ENCODE measurements around the gene CLNK.

Gene CLNK

DNA sequence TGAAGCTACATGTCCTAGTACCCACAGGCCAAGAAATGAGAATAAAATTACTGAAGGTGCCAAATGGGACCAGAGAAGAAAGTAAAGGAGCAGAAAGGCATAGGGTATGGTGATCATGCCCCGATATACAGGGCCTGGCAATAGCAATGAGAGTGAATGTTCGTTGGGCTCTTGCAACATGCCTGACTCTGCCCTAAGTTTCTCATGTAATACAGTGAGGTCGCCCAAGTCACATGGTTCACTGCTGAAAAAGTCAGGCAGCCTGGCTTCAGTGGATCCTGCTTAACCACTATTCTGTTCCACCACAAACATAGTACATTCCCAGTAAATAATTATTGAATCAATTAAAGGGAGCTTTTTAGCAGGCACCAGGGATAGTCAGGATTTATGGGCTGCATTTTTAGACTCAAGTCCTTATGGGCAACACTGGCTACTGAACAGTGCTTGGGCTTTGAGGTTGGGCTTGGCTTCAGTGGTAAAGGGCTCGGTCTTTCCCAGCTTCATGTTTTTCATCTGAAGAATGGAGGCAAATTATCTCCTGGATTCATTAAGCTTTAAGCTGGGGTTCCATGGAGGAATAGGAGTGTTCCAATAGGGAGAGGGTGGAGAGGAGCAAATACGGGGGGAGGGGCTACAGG lies 160.3 kb downstream of the CLNK start:
- DNase-seq: no peak

DNA sequence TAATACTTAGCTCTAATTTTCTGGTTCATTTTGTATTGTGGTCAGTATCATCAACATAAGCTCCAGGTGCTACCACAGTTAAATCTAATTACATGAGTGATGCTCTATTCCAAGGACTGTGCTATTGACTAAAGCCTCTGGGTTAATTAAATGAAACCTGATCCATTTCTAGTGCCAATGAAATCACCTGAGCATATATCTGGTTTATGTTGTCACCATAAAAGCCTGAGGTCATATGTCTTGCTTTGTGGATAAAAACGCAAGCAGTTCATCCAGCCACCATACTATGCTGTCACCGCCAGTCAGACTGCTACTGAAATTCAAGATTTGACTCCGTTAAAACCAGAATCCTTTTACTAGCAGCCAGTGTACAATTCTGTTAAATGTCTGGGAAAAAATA lies 163.1 kb downstream of the CLNK start:
- DNase-seq: no peak

DNA sequence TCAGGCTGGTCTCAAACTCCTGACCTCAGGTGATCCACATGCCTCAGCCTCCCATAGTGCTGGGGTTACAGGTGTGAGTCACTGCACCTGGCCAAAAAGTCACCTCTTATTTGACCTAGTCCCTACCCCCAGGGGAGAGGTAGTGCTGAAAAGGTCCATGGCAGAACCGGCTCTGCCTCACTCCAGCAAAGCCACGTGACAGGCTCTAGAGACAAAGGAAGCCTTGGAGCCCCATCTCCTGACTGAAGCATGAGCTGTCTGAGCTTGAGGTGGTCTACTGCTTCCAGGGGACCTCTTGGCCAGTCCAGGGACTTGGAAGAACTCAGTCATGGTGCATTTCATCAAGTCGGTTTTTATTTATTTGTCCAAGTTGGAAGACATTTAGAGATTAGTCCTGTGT lies 174.8 kb downstream of the CLNK start:
- no peak for DNase-seq

DNA sequence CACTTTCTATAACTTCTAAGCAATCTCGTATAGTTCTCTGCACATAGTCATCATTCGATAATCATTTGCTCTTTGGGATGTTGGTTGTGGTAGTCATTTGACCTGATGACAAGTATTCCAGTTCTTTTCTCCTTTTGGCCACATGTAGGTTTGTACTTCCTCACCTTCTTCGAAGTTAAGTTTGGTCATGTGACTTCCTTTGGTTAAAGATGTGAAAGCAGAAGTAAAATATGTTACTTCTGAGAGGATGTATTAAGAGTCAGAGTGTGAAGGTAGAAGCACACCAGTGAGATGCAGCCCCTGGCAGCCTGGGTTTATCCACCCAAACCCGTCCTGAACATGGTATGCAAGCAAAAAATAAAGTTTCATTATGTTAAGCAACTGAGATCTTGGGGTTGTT lies 178.5 kb downstream of the CLNK start:
- no peak for DNase-seq

DNA sequence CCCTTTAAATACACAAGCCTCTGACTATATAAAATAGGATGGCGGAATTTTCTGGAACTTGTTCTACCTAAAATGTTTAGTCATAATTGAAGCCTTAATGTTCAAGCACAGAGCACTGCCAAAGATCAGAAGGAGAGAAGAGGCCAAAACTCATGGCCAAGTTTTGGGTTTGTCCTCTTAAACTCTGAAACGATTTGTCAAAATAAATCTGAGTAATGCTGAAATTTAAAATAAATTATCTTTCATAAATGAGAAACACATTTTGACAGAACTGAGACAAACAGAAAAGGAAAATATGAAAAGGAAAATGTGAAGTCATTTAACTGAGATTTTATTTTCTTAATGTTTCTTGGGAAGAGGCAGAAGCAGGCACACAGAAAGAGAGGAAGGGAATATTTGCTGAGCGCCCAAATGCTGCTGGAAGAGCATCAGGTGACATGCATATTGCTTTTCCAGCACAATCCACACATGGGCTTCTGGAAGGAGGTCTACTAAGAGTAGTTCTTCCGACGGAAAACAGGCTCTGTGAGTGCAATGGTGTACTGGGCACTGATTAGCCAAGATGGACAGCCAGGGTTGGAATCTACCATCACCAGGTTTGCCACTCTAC lies 179.9 kb downstream of the CLNK start:
- no peak for DNase-seq

DNA sequence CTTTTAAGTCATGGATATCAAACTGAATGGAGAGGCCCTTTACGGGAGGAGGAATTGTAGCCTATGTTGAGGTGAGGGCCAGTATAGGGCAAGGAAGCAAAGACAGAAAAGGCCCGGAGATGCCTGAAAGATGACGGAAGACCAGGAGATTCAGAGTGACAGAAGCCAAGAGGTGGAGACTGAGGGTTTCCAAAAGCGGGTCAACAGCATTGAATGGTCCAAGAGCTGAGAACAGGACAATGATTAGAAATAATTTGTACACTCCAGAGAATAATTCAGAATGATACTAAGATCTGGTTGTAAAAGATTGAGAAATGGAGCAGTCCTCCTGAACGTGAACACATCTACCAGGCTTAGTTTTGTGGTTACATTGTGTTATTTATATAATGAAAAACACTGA lies 181.9 kb downstream of the CLNK start:
- no peak for DNase-seq

DNA sequence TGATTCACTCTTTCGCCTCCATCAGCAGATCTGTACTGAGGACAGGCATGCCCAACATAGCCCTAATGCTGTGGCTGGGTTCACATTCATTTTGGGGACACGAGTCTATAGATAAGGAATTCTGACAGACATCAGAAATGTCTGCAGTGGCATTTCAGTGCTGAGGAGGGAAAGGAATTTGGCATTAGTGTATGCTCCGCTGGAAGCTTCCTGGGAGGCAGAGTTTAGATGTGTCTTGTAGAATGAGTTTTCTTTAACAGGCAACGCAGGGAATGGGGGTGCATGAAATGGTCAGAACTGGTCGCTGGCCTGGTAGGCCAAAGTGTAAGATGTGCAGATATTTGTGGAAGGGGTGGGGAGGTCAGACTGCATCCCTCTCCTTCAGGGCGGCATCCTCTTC lies 183.8 kb downstream of the CLNK start:
- DNase-seq: no peak

DNA sequence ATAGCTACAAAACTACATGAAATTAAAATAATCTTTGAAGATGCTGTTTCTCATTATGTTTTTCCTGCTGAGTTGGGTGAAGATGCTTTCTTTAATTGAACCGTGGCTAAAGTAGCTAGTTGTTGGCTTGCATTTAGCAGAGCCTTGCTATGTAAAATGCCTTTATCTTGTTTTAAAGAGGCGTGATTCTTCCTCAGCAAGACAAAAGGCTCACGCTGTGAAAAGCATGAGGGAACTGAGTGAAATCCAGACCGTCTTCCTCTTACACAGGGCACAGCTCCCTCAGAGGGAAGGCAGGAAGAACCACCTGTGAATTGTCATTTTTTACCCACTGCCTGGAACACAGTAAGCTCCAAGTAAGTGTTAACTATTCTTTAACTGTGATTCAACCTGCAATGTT lies 188.4 kb downstream of the CLNK start:
- DNase-seq: no peak

DNA sequence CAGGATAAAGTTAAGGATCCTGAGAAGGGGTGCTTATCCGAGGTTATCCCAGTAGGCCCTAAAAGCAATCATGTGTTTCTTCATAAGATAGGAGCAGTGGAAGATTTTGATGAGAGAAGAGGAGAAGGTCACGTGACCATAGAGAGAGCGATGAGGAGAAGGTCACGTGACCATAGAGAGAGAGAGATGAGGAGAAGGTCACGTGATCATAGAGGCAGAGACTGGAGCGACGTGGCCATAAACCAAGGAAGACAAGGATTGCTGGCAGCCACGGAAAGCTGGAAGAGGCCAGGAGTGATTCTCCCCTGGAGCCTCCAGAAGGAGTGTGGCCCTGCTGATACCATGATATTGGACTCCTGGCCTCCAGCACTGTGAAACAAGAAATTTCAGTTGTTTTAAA lies 188.9 kb downstream of the CLNK start:
- DNase-seq: no peak

DNA sequence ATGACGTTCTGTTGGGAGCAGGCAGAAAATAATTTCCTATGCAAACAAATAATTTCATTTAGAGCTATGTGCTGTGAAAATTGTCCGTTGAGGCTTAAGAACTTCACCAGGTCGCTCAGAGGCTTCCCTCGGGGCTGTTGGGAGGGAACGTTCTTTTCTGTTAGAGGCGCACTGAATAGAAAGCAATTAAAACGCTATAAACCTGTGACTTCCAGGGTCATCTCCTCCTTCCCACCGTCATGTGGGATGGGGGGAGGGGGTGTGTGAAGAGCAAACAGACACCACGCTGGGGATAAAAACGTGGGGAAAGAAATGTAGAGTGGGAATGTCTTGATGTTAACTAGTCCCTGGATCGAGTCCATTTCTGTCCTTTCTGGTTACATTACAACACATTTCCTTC lies 192.1 kb downstream of the CLNK start:
- DNase-seq: no peak

DNA sequence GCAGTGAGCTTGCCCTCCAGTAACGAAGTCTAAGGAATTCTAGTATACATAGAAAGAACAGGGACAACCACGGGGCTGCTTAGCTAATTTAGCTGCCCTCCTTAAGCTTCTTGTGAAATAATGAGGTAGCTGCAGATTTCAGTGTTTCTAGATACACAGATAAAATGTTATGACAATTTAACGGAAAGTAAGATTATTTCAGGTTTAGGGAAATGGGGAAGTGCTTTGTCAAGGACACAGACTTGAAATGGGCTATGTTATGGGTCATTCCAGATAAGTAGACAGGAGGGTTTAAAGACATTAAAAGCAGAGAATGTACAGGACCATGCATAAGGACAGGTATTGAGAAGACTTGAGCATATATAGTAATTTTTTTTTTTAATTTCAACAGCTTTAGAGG lies 193.2 kb downstream of the CLNK start:
- no peak for DNase-seq

DNA sequence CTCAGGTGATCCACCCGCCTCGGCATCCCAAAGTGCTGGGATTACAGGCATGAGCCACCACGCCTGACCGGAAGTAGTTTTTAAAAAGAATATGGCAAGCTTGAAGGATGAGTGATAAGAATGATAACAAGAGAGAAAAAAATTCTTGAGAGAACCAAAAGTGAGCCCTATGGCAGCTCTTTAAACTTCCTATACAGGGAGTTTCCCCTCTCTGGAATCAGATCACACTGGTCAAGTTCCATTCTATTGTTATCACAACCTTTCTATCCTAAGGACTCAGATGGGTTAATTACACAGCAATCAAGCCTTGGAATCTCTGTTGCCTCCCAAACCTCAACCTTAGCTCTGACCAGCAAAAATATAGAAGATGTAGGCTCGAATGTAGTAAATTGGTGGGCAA lies 193.6 kb downstream of the CLNK start:
- no peak for DNase-seq

DNA sequence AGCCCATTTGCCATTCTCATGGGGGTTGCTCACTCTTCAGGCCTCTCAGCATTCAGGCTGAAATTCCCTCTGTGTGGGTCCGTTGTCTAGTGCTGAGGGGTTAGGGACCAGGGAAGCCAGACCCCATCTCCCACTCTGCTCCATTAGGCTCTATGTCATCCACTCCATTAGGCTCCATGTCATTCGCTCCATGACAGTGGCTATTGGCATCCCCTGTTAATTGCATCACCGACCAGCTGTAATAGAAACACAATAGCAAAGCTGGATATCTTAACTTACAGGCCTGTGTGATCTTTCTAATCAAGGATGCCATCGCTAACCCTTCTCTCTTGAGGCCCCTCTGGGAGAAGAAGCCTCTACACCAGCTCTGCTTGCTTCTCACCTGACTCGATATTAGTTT lies 201.7 kb downstream of the CLNK start:
- no peak for DNase-seq

DNA sequence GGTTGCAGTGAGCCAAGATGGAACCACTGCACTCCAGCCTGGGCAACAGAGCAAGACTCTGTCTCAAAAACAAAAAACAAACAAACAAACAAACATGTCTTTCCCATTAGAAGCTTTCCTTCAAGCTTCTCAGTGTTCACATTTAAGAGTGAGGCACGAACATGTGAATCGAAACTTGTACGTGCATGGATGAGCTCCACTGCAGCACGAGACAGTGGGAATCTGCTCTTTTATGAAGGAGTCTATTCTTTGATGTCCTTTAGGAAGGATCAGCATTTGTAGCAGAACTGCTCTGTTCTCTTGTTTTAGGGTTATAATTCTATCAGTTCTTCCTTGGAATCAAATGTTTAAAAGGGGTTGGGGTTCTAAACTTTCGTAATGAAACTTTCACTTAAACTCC lies 204.0 kb downstream of the CLNK start:
- DNase-seq: no peak

DNA sequence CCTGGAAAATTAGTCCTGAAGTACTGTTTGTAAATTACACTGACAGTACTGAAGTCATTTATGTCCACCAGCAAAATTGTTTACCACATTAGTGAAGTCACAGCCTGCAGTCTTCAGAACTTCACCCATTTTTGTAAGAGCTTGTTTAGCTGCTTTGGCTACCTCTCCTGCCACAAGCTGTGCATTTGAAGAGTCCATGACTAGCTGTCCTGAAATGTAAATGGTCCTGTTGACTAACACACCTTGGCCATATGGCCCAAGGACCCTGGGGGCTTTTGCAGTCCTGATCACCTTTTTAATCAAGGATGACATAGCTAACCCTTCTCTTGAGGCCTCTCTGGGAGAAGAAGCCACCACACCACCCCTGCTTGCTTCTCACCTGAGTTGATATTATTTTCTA lies 205.9 kb downstream of the CLNK start:
- DNase-seq: no peak

DNA sequence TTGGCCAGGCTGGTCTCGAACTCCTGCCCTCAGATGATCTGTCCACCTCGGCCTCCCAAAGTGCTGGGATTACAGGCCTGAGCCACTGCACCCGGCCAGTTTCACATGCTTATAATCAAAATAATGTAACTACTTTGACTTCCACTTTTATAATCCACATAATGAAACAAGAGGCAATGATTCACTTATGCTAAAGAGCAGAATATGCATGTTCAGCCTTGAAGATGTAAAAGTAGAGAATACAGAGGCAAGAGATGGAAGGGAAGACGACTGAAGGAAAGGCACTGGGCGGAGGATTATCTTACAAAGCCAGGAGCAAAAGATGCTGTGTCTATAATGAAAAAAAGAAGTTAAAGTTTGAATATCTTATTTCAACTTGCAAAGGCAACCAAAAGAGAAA lies 214.1 kb downstream of the CLNK start:
- DNase-seq: no peak

DNA sequence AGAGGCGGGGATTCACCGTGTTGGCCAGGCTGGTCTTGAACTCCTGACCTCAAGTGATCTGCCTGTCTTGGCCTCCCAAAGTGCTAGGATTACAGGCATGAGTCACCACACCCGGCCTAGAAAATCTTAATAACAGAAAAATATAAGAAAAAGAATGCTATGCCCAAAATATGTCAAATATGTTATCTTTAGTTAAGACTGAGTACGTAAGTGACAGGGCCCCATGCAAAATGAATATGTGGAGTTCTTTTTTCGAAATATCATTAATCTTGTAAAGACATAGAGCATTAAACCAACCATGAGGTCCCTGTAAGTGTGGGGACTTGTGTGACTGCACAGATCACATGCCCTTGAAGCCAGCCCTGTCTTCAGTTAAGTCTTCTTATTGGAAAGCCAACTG lies 218.4 kb downstream of the CLNK start:
- DNase-seq: no peak

DNA sequence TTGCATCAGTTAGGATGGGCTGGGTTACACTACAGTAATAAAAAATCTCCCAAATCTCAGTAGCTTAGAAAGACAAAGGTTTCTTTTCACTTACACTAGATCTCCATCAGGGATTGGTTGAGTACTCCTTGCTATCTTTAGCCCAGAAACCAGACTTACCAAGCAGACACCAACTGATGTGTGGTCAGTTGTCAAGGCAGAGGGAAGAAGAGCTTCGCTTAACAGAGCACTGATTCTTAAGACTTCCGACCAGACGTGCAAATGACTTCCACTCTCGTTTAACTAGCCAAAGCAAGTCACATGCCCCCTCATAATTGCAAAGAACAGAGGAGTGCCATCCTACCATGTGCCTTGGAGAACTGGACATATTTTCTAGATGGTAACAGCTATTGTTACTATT lies 221.7 kb downstream of the CLNK start:
- DNase-seq: no peak

DNA sequence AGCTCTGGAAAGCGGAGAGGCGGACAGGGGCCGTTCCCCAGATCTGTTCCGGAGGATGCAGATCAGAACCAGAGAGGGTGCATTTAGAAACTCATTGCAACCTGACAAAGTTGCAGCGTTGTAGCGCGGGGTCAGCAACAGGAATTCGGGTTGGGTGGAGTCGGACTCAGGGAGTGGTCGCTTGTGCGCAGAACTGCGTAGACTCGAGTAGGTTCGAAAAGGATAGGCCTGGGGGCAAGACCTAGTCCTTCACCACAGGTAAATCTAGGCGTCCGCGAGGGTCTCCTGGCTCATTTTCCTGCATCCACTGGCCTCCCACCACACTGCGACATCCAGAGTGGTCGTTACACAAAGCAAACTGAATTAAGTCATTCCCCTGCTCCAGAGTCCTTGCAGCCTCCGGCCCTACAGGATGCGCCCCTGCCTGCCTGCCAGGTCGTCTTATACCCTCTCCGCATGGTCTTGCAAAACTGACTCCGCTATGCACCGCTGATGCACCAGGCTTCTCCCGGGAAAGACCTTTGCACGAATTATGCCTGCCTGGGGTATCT lies 222.6 kb downstream of the CLNK start:
- no peak for DNase-seq

DNA sequence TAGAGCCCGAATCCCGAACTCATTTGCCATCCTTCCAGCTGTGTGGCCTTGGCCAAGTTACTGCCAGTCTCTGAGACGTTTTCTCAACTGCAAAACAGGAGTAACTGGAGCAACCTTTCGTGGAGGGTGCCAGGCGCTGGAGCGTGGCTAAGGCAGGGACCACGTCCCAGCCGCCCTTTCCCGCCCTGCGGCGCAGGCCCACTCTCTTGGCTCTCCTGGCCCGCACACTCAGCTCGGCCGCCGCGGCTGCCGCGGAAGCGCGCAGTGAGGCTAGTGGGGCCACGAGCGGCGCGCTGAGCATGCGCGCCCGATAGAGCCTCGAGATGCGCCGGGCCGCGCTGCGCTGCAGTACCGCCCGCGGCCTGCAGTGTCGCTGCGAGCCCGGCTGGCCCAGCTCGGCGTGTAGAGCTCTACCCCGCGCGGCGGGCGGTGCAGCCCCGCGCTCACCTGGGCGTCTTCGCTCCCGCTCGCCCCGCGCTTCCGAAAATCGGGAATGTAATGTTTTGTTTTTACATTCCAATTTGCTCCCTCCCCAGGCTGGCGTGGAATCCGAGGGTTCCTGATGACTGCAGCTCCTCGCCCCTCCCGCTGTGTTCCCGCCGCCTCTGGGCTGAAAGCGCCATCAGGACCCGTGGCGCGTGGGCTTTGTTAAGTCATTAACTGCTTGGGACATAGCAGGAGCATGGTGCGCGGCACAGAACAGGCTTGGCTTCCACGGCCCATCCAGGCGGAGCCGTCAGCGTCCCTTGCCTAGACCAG lies 223.3 kb downstream of the CLNK start:
- peak in 14 of 56 donors; percentile 4 to 43 (median 20) for DNase-seq

DNA sequence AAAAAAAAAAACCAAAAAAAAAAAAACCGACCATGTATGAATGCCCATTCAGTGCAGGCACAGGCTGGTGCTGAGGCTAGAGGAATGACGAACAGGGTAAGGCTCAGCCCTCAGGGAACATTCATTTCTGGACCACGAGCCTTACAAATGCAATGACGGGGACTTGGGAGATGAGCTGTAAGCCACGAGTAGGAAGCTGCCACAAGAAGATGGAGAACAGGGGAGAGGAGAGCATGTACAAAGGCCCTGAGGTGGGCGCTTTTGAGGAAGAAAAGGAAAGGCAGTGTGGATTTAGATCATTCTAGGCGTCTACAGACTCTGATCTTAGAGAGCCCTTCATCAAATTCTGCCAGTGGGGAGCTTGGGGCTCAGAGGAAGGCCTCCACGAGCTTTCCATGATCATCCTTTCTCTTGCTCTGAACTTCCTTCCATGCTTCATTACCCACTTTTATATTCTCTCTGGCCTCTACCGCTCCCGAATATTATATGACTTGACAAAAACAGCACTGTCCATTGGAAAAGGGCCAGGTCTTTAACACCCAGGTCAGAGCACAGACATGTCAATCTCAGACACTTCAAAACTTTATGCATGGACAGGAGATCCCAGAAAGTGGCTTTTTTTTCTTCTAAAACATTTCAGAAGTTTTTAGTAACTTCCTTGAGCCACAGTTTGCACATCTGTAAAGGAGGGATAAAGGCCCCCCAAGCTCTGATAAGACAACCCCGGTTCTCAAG lies 224.1 kb downstream of the CLNK start:
- no peak for DNase-seq

DNA sequence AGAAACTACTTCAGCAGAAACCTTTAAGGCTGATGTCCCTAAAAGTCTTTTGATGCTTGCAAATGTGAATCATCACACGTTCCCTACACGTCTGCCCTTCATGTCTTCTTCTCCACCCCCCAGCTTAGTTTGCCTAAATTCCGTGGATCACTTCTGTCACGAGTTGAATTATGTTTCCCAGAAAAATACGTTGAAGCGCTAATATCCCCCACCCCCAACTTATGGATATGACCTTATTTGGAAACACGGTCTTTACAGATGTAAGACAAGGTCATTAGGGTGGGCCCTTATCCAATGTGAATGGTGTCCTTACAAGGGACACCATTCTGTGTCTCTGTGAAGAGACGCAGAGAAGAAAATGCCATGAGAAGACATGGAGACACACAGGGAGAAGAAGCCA lies 225.3 kb downstream of the CLNK start:
- no peak for DNase-seq
